ENCODE results near the gene KCTD1. TPM values are rescaled to one million over a fixed set of nuclear protein-coding genes. Genes with fewer than 3 reads are reported as not detected.

The KCTD1 gene
- total RNA-seq, 4 donors from 2014 or later, result 25.3 to 62.0 (median 51.3) TPM

DNA sequence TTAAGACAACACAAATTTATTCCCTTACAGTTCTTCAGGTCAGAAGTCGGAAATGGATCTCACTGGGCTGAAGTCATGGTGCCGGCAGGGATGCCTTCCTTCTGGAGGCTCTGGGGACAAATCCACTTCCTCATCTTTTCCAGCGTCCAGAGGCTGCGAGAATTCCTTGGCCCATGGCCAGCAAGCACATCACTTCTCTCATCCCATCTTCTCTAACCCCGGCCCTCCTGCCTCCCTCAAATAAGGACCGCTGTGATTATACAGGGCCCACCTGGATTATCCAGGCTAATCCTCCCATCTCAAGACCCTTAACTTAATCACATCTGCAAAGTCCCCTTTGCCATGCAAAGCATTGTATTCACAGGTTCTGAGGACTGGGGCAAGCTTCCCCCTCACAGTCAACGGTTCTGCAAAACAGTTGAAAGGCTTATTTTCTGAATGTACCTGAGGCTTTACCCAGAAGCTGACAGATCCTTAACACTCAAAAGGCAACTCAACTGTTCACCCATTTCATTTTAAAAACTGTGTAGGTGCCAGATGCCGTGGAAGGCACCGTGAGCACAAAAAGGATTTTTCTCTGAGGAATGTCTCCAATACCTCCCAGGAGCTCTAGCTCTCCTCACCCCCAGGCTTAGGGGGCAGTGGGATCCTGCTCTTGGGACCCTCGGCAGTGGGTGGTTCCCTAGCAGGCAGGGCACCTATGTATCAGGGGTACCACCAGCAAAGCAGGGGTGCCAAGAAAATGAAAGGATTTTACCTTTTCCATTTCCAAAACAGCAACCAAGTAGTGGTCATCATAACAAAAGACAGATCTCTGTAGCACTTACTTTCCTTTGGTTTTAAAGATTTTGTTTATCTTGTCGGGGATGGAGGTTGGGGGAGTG, 84.0 kb downstream of the KCTD1 start:
- no peak overlapping the region for H3K4me3 ChIP-seq (ENCODE audit: low read depth, poor library complexity, severe bottlenecking)
- WGBS, 2 donors, result 85 to 92% methylated on average over 11 of the region's 11 CpGs
- DNase-seq (ENCODE audit: low spot score in 2 of 2), result no peak
- TF ChIP-seq POLR2A (IDR thresholded peaks at IDR 0.05), result no peak
- TF ChIP-seq, protein P1, sequence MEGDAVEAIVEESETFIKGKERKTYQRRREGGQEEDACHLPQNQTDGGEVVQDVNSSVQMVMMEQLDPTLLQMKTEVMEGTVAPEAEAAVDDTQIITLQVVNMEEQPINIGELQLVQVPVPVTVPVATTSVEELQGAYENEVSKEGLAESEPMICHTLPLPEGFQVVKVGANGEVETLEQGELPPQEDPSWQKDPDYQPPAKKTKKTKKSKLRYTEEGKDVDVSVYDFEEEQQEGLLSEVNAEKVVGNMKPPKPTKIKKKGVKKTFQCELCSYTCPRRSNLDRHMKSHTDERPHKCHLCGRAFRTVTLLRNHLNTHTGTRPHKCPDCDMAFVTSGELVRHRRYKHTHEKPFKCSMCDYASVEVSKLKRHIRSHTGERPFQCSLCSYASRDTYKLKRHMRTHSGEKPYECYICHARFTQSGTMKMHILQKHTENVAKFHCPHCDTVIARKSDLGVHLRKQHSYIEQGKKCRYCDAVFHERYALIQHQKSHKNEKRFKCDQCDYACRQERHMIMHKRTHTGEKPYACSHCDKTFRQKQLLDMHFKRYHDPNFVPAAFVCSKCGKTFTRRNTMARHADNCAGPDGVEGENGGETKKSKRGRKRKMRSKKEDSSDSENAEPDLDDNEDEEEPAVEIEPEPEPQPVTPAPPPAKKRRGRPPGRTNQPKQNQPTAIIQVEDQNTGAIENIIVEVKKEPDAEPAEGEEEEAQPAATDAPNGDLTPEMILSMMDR (IDR thresholded peaks at IDR 0.05), result no peak
- intact Hi-C loops (cut with DNase I; ENCODE audit: low total_unique reads), result no loop called here

DNA sequence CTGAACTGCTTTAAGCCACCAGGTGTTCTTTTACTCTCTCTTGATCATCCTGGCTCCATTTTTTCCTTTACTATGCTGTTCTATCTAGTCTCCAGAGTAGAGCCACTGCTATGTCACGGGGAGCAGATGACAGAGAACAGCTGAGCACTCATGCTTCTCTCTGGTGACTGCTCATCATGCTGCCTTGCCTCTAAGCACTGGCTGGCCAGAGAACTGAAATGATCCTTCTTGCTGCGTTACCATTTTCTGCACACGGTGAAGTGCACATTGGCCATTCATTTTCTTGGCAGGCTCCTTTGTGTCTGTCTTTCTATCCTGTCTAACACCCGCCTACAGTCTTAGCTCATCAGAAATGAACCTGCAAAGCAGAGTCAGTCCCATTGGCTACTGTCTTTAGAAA, 86.0 kb downstream of the KCTD1 start:
- TF ChIP-seq, protein P1 (IDR thresholded peaks at IDR 0.05), result no peak
- TF ChIP-seq POLR2A (IDR thresholded peaks at IDR 0.05), result no peak
- H3K4me3 ChIP-seq (ENCODE audit: low read depth, poor library complexity, severe bottlenecking), result no peak overlapping the region
- intact Hi-C loops (cut with DNase I; ENCODE audit: low total_unique reads), result no loop called here
- WGBS, 2 donors, result 90% methylated on average over 4 of the region's 4 CpGs
- DNase-seq (ENCODE audit: low spot score in 2 of 2), result no peak

DNA sequence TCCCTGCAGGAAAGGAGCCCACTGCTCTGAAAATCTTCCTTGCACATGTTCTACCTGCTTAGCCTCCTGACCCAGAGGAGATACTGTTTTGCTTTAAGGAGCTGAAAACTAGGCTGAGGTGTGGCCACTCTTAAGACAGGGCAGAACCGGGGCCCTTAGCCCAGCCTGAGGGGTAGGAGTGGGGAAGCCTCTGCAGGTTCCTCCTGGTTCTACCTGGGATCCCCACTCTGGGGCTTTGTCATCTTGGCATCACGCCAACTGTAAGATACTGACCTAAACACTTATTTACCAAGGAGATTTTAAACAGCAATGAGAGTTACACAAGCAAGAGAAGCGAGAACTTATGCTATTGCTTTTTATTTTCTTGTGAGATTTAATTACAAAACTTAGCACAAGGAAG, 86.9 kb downstream of the KCTD1 start:
- 47 to 62% methylated on average over 3 of the region's 3 CpGs for WGBS, 2 donors

DNA sequence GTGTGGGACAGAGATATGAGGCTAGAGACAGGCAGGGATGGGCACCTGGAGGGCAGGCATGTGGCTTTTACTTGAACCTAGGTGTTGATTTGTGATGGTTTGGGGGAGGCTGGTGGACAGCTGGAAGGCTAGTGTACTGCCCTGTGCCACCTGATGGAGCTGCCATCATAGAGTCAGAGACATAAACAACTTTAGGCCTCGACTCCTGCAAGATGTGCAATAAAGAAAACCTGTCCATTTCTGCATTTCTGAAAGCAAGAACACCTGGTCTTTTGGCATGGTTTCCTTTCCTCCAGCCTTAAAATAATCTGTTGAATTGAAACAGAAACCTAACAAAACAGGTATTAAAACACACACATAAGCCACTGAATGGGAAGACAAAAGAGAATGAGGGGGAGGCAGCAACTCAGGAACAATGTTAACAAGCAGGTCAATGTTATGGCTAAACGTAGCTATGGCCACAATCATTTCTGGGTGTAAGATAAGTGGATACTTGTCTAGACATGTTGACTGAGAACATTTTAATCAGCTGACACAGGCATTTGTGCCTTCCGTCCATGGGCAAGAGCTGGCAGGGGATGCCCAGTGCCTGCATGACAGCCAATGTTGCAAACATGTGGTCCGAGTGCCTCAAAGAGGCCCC, 87.8 kb downstream of the KCTD1 start:
- no peak for TF ChIP-seq POLR2A (IDR thresholded peaks at IDR 0.05)
- TF ChIP-seq, protein P1 (IDR thresholded peaks at IDR 0.05), result no peak
- no peak for DNase-seq (ENCODE audit: low spot score in 2 of 2)
- intact Hi-C loops (cut with DNase I; ENCODE audit: low total_unique reads), result no loop called here
- H3K4me3 ChIP-seq (ENCODE audit: low read depth, poor library complexity, severe bottlenecking), result no peak overlapping the region
- WGBS, 2 donors, result 34 to 41% methylated on average over 4 of the region's 4 CpGs

More for the DNA sequence above, 86.9 kb downstream of the KCTD1 start:
- no peak overlapping the region for H3K4me3 ChIP-seq (ENCODE audit: low read depth, poor library complexity, severe bottlenecking)
- TF ChIP-seq POLR2A (IDR thresholded peaks at IDR 0.05), result no peak
- TF ChIP-seq, protein P1 (IDR thresholded peaks at IDR 0.05), result no peak
- intact Hi-C loops (cut with DNase I; ENCODE audit: low total_unique reads), result no loop called here
- DNase-seq (ENCODE audit: low spot score in 2 of 2), result no peak

DNA sequence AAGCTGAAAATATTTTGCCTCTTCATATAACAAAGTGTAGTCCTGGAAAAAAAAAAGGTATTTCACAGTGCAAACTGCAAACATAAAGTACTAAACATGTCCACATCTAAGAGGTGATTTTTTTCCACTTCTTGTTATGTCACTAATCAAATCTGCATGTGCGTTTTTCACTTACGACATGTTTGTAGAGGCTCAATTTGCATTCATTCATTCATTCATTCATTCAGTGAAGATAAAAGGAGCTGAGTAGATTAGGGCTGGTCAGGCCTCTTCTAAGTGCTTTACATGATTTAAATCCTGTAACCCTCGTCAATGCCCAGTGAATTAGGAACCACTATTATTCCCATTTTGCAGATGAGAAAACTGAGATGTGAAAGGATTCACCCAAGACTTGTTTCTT, 88.5 kb downstream of the KCTD1 start:
- DNase-seq (ENCODE audit: low spot score in 2 of 2), result no peak
- WGBS, 2 donors, result 93 to 96% methylated on average over 3 of the region's 3 CpGs
- TF ChIP-seq, protein P1 (IDR thresholded peaks at IDR 0.05), result no peak
- TF ChIP-seq POLR2A (IDR thresholded peaks at IDR 0.05), result no peak
- intact Hi-C loops (cut with DNase I; ENCODE audit: low total_unique reads), result no loop called here
- H3K4me3 ChIP-seq (ENCODE audit: low read depth, poor library complexity, severe bottlenecking), result no peak overlapping the region

All from lower leg skin (tissue), 4 donors.